SK-N-MC (cell line): ENCODE data around the gene MRPL2.

ENCODE experiments used
- DNase-seq: peaks from one replicate; pipeline ENCODE4 v3.0.0-alpha.2; 2011; ENCODE audit warnings: low read depth, low spot score
- H3K27ac ChIP-seq: fragments of 200-600 bp; sonication (generic); 2 replicates; pipeline ENCODE4 v1.5.1; 2016; ENCODE audit warnings: mixed run types
- H3K36me3 ChIP-seq: fragments of 200-600 bp; sonication (generic); 2 replicates; pipeline ENCODE4 v1.6.1; 2017; ENCODE audit warnings: antibody characterized with exemption, low read length, mixed read lengths; ENCODE audit not compliant: insufficient read depth
- H3K4me3 ChIP-seq: fragments of 200-600 bp; sonication (generic); 2 replicates; pipeline ENCODE4 v1.5.1; 2016
- H3K9ac ChIP-seq: fragments of 200-600 bp; sonication (generic); 2 replicates; pipeline ENCODE4 v1.8.0; 2017; ENCODE audit warnings: mixed run types, mixed read lengths; ENCODE audit not compliant: insufficient read length
- H3K9me3 ChIP-seq: fragments of 200-600 bp; sonication (generic); 2 replicates; pipeline ENCODE4 v1.6.1; 2017; ENCODE audit warnings: low read depth, mild to moderate bottlenecking, antibody characterized with exemption, low read length, moderate library complexity, mixed read lengths
- EZH2 ChIP-seq: fragments of 200-600 bp; sonication (generic); IDR thresholded peaks from one replicate; pipeline ENCODE4 v1.6.1; 2017; ENCODE audit warnings: antibody characterized with exemption
- FOXP2 ChIP-seq: optimal IDR thresholded peaks from 2 replicates; pipeline ENCODE3; 2011; ENCODE audit warnings: mild to moderate bottlenecking, moderate library complexity; ENCODE audit not compliant: insufficient read depth; ENCODE audit errors: extremely low read length, control extremely low read depth
- POLR2AphosphoS5 ChIP-seq: IDR thresholded peaks from 2 replicates; pipeline ENCODE4 v1.6.1; 2012; ENCODE audit warnings: mild to moderate bottlenecking, low read depth, low read length, borderline replicate concordance

Gene MRPL2

DNA sequence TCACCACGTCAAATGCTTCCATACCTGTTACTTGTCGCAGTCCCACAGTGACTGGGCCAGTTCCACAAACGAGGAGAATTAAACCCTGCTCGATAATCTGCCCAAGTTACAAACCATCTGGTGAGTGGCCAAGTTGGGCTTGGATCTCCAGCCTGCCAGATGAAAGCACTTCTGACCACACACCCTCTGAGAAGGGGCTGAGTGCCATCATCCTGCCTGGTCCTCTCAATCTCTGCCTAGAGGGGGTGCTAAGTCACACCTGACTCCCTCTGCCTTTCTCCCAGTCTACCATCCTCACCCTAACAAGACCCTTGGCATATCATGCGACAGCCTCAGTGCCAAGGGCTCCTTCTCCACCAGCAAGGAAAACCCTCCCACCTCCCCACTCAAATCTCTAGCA is 22.0 kb downstream of the MRPL2 start:
- Histone ChIP-seq H3K9me3 (no peaks in the 10 kb centered on the region), H3K27ac (no peak overlapping the region; the same call in 1 of the 2 replicates), H3K9ac (no peak overlapping the region), H3K36me3 (peaks cover 41% of the 10 kb centered on the region), H3K4me3 (no peak overlapping the region)
- no peak for DNase-seq
- TF ChIP-seq FOXP2 (no peak), EZH2 (no peak)

DNA sequence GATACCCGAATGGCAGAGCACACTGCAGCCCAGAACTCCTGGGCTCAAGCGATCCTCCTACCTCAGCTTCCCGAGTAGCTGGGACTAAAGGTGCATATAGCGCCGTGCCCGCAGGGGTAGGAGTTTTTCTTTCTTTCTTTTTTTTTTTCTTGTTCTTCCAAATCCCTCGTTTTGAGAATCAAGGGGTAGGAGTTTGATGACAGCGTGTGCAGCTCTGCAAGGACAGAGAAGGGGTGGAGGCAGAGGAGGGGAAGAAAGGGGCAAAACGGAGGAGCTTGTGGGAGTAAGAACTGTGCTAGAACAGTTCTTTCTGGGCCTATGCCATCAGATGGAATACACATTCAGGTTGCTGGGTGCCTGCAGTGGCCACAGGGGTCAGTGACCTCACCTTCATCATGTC is 22.5 kb downstream of the MRPL2 start:
- TF ChIP-seq POLR2AphosphoS5 (no peak), FOXP2 (no peak), EZH2 (no peak)
- Histone ChIP-seq H3K9ac (no peak overlapping the region), H3K9me3 (no peaks in the 10 kb centered on the region), H3K27ac (no peak overlapping the region), H3K36me3 (peaks cover 46% of the 10 kb centered on the region), H3K4me3 (no peak overlapping the region)
- no peak for DNase-seq

DNA sequence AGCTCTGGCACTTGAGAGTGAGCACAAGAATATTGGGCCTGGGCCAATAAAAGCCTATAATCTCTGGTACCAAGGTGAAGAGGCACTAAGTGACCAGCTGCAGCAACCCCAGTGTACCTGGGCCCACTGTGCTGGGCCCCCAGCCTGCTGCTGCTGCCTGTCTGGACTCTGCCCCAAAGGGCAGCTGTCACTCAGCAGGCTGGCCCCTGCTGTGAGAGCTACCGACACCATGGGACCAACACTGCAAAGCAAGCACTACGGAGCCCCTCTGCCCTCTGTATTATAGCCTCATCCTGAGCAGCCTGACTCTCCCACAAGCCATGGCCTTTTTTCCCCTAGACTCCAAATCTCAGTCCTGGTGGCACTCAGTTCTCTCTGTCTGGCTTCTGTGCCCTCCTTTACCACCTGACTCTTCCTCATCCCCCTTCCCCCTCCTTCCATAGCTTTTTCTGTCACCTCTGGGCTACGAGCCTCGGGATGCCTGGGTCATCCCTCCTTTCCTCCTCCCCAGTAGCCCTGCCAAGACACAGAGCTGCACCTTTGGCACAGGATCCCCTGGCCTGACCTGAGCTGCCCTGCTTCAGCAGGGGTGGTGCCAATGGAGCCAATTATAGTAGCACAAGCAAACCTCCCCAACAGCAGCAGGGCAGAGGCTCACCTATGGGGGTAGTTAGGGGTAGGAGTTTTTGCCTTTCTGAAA is 23.6 kb downstream of the MRPL2 start:
- no peak overlapping the region for H3K27ac ChIP-seq
- H3K4me3 ChIP-seq, result no peak overlapping the region
- peaks cover 44% of the 10 kb centered on the region for H3K36me3 ChIP-seq
- TF ChIP-seq POLR2AphosphoS5 (no peak), FOXP2 (no peak), EZH2 (no peak)
- H3K9me3 ChIP-seq, result no peaks in the 10 kb centered on the region
- H3K9ac ChIP-seq, result no peak overlapping the region
- no peak for DNase-seq

DNA sequence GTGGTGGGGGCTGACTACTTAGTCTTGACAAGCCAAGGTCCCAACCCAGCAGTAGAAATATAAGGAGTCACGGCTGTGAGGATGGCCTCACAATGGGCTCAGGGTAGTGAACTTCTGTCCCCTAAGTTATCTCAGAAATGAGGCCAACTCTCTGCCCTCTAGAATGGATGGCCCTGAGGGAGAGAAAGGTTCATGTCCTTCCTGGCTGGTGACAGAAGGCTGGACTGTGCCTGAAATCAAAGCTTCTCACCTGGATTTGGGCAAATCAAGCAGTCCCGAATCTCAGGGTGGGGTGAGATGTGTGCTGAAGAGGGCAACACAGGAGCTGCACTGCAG is 25.1 kb downstream of the MRPL2 start:
- TF ChIP-seq FOXP2 (no peak), EZH2 (no peak), POLR2AphosphoS5 (no peak)
- no peaks in the 10 kb centered on the region for H3K9me3 ChIP-seq
- no peak for DNase-seq
- no peak overlapping the region for H3K4me3 ChIP-seq
- no peak overlapping the region for H3K9ac ChIP-seq
- H3K36me3 ChIP-seq, result peaks cover 53% of the 10 kb centered on the region
- H3K27ac ChIP-seq, result no peak overlapping the region

DNA sequence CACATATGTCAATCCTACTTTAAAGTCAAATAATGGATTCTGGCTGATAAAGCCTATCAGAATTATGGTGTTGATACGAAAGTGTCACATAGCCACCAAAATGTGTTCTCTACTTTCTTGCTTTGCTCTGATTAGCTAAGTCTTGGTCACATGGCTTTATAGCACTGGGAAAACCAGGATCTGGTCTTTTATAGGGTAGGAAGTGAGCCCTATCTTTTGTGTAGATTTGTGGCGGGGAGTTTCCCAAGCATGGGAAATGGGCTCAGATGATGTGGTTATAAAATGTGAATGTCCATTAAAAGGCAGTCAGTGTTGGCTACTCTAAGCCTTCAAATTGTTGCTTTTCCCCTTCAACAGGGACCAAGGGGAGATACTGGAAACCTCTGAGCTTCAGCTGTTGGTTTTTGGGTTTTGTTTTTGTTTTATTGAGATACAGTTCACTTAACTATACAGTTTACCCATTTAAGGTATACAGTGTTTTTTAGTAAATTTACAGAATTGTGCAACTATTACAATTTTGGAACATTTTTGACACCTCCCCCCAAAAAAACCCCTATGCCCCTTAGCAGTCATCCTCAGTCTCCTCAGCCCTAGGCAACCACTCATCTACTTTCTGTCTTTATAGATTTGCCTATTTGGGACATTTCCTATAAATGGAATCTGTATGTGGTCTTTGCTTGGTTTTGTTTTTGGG is 25.6 kb downstream of the MRPL2 start:
- no peak for DNase-seq
- peaks cover 55% of the 10 kb centered on the region for H3K36me3 ChIP-seq

DNA sequence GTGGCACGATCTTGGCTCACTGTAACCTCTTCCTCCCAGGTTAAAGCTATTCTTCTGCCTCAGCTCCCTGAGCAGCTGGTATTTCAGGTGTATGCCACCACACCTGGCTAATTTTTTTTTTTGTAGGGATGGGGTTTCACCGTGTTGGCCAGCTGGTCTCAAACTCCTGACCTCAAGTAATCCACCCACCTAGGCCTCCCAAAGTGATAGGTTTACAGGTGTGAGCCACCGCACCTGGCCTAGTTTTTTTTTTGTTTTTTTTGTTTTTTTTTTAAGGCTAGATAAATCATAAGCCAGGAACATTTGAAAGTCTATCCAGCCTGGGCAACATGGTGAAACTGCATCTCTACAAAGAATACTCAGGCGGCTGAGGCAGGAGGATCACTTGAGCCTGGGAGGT is 26.9 kb downstream of the MRPL2 start:
- no peak overlapping the region for H3K27ac ChIP-seq
- no peaks in the 10 kb centered on the region for H3K9me3 ChIP-seq
- no peak overlapping the region for H3K9ac ChIP-seq
- peaks cover 61% of the 10 kb centered on the region for H3K36me3 ChIP-seq
- no peak overlapping the region for H3K4me3 ChIP-seq
- no peak for DNase-seq
- no peak for TF ChIP-seq POLR2AphosphoS5
- no peak for TF ChIP-seq EZH2
- no peak for TF ChIP-seq FOXP2

More for the DNA sequence above, 25.6 kb downstream of the MRPL2 start:
- Histone ChIP-seq H3K9ac (no peak overlapping the region), H3K27ac (no peak overlapping the region), H3K9me3 (no peaks in the 10 kb centered on the region), H3K4me3 (no peak overlapping the region)
- TF ChIP-seq FOXP2 (no peak), POLR2AphosphoS5 (no peak), EZH2 (no peak)

DNA sequence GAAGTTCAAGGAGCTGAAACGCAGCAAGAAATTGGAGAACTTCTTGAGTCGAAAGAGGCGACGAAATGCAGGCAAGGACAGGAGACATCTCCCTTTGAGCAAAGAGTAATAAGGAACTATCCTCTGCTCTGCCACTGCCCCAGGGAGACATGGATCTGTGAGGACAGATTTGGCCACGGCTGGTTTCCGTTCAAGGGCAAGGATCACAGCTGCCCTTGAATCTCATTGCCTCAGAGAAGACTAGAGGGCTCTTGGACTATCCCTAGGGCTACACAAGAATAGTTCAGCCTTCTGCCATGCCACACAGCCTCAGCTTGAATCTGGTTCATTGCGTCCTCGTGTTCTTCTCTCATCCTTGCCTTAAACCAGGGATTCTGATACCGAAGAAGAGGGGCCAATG is 30.1 kb downstream of the MRPL2 start:
- Histone ChIP-seq H3K4me3 (no peak overlapping the region), H3K36me3 (peaks cover 79% of the 10 kb centered on the region), H3K9ac (no peak overlapping the region), H3K9me3 (no peaks in the 10 kb centered on the region), H3K27ac (no peak overlapping the region)
- no peak for DNase-seq
- no peak for TF ChIP-seq EZH2
- TF ChIP-seq FOXP2, result no peak
- TF ChIP-seq POLR2AphosphoS5, result no peak

DNA sequence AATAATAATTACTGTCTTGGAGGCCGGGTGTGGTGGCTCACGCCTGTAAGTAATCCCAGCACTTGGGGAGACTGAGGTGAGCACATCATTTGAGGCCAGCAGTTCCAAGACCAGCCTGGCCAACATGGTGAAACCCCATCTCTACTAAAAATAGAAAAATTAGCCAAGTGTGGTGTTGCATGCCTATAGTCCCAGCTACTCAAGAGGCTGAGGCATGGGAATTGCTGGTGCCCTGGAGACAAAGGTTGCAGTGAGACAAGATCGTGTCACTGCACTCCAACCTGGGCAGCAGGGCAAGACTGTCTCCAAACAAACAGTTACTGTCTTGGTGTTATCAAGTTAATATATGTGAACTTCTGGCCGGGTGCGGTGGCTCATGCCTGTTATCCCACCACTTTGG is 32.9 kb downstream of the MRPL2 start:
- no peak overlapping the region for H3K4me3 ChIP-seq
- no peaks in the 10 kb centered on the region for H3K9me3 ChIP-seq
- no peak for DNase-seq
- H3K27ac ChIP-seq, result no peak overlapping the region
- no peak overlapping the region for H3K9ac ChIP-seq
- TF ChIP-seq EZH2 (no peak), POLR2AphosphoS5 (no peak), FOXP2 (no peak)
- H3K36me3 ChIP-seq, result peaks cover 68% of the 10 kb centered on the region

DNA sequence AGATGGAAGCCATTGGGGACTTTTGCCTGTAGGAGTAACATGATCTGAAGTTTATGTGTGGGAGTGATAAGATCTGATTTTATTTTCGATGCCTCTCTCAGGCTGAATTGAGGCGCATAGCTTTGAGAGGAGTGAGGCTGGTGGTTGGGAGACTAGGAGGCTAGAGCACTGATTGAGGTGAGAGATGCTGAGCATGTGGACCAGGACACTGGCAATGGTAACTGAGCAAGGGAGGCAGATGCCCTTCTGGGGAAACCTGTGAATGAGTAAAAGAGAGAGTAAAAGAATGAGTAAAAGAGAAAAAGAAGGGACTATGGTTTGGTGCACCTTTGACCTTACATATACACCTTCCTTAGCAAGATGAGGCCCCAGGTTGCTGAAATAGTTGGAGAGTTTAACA is 34.8 kb downstream of the MRPL2 start:
- Histone ChIP-seq H3K9me3 (no peaks in the 10 kb centered on the region), H3K9ac (no peak overlapping the region), H3K36me3 (peaks cover 72% of the 10 kb centered on the region), H3K27ac (no peak overlapping the region), H3K4me3 (no peak overlapping the region)
- TF ChIP-seq FOXP2 (no peak), EZH2 (no peak), POLR2AphosphoS5 (no peak)
- DNase-seq, result no peak
